ENCODE measurements around the gene TSPO2.

The TSPO2 gene

DNA sequence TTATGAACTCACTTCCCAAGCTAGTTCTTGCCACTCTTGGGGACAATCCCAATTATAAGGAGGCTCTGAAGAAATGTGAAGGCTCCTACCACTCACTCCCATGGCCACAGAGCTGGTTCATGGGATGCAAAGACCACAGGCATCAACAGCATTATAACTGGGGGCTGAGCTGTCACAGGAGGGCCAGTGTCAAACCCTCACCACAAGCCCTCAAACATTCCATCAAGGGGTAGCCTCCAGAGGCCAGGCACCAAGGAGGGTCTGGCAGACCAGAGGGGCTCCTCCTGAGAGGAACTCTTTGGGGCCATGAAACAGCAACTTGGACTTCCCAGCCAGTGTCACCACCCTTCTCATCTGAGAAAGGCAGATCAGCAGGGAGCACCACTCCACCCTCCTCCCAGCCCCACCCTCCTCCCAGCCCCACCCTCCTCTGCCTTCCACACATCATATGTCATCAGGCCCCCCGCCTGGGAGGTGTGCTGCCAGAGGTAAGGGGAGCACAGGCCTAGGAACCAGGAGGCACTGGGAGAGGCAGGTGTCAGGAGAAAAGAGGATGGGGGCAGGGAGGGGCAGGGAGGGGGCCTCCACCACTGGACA is 1.2 kb upstream of the TSPO2 start:
- CTCF ChIA-PET, result interaction anchor here (1.0 to 9.1 kb wide), 6 partner anchors 12 to 732 kb away, joined by 3 to 99 read pairs (median 6); partner anchors contain the start of gene APOBEC2
- TF ChIP-seq, protein P1, sequence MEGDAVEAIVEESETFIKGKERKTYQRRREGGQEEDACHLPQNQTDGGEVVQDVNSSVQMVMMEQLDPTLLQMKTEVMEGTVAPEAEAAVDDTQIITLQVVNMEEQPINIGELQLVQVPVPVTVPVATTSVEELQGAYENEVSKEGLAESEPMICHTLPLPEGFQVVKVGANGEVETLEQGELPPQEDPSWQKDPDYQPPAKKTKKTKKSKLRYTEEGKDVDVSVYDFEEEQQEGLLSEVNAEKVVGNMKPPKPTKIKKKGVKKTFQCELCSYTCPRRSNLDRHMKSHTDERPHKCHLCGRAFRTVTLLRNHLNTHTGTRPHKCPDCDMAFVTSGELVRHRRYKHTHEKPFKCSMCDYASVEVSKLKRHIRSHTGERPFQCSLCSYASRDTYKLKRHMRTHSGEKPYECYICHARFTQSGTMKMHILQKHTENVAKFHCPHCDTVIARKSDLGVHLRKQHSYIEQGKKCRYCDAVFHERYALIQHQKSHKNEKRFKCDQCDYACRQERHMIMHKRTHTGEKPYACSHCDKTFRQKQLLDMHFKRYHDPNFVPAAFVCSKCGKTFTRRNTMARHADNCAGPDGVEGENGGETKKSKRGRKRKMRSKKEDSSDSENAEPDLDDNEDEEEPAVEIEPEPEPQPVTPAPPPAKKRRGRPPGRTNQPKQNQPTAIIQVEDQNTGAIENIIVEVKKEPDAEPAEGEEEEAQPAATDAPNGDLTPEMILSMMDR (IDR thresholded peaks at IDR 0.05; ENCODE audit: insufficient read depth, low read length, missing control alignments), result no peak
- H3K4me3 ChIP-seq (ENCODE audit: low read depth, low read length), result no peak overlapping the region
- no peak for DNase-seq (ENCODE audit: low read depth, low spot score)
- POLR2A ChIA-PET, result no interaction called here

DNA sequence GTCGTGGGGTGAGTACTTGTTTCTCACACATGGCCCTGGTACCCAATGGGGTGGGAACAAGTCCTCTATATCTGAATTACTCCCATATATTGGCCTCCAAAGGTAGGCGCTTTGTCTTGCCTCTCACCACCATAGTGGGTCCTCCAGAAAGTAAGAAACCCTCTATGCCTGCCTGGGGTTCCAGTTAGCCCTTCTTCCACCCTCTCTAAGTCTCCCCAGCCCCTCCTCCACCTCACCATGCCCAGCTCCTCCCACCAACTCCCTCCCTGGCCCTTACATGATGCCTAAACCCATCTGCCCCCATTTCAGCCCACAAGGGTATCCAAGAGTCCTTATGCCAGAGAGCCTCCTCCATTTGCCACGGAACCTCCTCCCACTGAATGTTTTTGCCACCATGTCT is 884 bp downstream of the TSPO2 start:
- DNase-seq (ENCODE audit: low read depth, low spot score), result no peak
- POLR2A ChIA-PET, result no interaction called here
- no peak overlapping the region for H3K4me3 ChIP-seq (ENCODE audit: low read depth, low read length)
- CTCF ChIA-PET, result interaction anchor here (1.0 to 9.1 kb wide), 2 partner anchors 14 to 18 kb away, joined by 3 to 99 read pairs; no protein-coding TSS in a partner anchor
- TF ChIP-seq, protein P1 (IDR thresholded peaks at IDR 0.05; ENCODE audit: insufficient read depth, low read length, missing control alignments), result no peak

DNA sequence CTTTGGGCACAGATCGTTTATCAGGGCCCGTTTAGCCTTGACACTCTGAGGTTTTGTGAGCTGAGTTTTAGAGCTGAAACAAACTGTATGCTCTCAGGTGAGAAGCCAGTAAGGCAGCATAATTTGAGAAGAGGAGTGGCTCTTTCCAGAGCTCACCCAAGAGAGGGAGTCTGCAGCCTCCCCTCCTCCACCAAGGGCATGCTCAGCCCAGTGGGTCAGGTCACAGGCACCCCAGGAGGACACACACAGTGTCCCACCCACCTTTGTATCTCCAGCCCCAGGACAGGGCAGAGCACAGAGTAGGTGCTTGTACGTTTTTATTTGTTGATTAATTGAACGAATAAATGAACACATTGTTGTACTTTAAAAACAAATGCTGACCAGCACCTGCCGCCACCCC is 3.4 kb downstream of the TSPO2 start:
- ChIA-PET CTCF (interaction anchor here (0.8 to 9.1 kb wide), 2 partner anchors 17 to 22 kb away, joined by 3 to 99 read pairs; no protein-coding TSS in a partner anchor), POLR2A (no interaction called here)
- TF ChIP-seq, protein P1 (IDR thresholded peaks at IDR 0.05; ENCODE audit: insufficient read depth, low read length, missing control alignments), result no peak
- DNase-seq (ENCODE audit: low read depth, low spot score), result no peak
- H3K4me3 ChIP-seq (ENCODE audit: low read depth, low read length), result no peak overlapping the region

DNA sequence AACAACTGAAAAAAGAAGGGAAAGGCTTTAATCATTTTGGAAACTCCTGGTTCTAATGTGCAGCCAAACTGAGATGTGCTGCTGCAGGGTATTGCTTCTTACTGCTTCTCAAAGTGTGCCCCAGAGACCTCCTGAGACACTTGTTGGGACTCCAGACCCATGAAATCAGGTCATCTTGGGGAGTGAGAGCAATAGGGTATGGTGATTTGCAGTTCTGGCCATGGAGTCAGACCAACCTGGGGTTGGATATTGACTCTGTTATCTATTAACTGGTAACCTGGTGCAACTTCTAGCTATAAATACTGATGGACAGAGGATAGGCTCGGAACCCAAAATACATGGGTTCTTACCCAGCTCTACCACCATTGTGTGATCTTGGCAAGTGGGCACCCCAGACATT is 3.8 kb downstream of the TSPO2 start:
- POLR2A ChIA-PET, result no interaction called here

DNA sequence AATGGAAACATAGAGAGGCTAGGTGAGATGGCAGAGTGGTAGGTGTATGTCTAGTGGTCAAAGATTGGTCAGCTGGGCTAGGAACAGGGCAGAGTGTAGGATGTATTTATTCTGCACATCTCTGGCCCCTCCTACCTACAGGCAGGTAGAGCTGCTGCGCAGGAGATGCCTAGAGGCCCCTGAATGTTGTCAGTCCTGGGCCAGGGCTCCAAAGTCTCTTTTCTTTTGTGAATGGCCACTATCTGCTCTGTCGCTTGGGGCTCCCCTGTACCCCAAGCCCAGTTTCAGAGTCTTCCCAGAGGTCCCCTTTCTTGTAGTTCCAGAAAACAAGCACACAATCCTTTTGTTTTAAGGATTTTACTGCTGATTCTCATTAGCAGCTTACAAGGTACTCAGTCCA is 5.0 kb downstream of the TSPO2 start:
- no peak for DNase-seq (ENCODE audit: low read depth, low spot score)
- POLR2A ChIA-PET, result no interaction called here
- no peak overlapping the region for H3K4me3 ChIP-seq (ENCODE audit: low read depth, low read length)
- CTCF ChIA-PET, result interaction anchor here (1.1 to 9.1 kb wide), 3 partner anchors 18 to 153 kb away, joined by 3 to 99 read pairs (median 4); no protein-coding TSS in a partner anchor
- TF ChIP-seq, protein P1 (IDR thresholded peaks at IDR 0.05; ENCODE audit: insufficient read depth, low read length, missing control alignments), result no peak

More for the DNA sequence above, 3.8 kb downstream of the TSPO2 start:
- DNase-seq (ENCODE audit: low read depth, low spot score), result no peak
- H3K4me3 ChIP-seq (ENCODE audit: low read depth, low read length), result no peak overlapping the region
- CTCF ChIA-PET, result interaction anchor here (0.8 to 9.1 kb wide), 5 partner anchors 8 to 151 kb away, joined by 3 to 99 read pairs (median 3); no protein-coding TSS in a partner anchor
- TF ChIP-seq, protein P1 (IDR thresholded peaks at IDR 0.05; ENCODE audit: insufficient read depth, low read length, missing control alignments), result no peak

DNA sequence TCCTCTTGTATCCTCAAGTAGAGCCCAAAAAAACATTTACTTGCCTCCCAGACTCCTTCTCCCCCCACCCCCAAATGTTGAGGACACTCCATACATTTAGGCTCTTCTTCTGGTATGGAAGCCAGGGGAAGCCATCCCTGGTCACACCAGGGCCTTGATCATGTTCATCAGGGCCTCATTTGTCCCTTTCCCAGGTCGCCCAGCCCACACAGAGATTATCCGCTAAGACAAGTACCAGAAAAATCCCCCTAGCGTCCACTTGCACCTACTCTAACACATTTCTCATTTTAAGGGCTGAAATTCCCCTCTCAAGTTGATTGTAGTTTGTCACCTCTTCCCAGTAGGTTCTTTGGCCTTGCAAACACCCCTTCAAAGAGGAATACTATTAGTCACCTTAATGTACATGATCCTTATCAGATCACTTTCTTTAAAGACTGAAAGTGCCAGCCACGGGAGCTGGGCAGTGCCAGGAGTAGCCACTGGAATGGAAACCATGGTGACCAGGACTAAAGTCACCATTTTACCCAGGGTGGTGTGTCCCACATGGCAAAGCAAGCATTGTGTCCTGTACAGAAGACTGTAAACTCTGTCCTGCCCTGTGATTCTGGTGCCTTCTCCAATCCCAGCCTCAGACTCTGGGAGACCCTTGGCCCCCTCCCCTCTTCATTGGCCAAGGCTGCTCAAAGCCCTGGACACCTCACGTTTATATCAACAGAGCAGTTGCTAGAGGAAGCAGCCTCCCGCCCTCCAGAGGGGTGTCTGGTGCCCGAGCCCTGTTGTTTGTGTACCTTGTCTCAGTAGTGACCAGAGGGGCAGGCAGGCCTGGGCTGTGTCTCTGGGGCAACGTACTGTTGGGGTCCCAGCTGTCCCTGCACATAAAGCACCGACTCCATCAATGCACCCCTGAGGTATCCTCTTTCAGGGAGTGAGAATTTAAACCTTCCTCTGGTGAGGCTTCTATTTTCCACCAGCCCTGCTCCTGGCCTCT is 5.8 kb downstream of the TSPO2 start:
- TF ChIP-seq, protein P1 (IDR thresholded peaks at IDR 0.05; ENCODE audit: insufficient read depth, low read length, missing control alignments), result no peak
- CTCF ChIA-PET, result interaction anchor here (1.2 to 10.1 kb wide), 6 partner anchors 11 to 154 kb away, joined by 3 to 90 read pairs (median 10); partner anchors contain the start of gene UNC5CL
- H3K4me3 ChIP-seq (ENCODE audit: low read depth, low read length), result no peak overlapping the region
- no peak for DNase-seq (ENCODE audit: low read depth, low spot score)
- POLR2A ChIA-PET, result no interaction called here
